Amygdala (tissue), 56 donors: ENCODE results near the gene CARS1.

Source experiments
- DNase-seq, 56 donors: peaks; one replicate each; lab custom pipeline; 2025; lab: John Stamatoyannopoulos, UW

Gene CARS1

GRCh38 chr11:3011891-3012885 is 45.0 kb downstream of the CARS1 start:
- DNase-seq: no peak

- no peak for DNase-seq
These were observed 46.5 kb downstream of the CARS1 start for GRCh38 chr11:3010521-3011275.

DNA sequence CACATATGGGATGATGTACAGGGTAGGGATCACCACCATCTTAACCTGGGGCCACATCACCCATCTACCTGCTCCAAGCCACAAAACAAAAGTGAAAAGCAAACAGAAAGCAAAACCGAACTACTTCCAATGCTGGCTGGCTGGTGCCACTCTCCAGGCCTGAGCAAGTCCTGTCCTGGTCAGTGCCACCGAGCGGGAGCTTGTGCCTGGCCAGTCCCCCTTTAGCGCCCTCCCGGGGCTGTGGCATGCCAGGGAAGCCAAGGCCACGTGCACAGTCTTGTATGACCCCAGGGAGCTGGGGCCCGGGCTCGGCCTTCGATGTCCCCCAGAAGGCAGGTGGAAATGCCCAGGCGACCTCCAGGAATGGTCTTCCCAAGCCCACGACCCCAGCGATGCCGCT is 47.2 kb downstream of the CARS1 start:
- DNase-seq: no peak

DNA sequence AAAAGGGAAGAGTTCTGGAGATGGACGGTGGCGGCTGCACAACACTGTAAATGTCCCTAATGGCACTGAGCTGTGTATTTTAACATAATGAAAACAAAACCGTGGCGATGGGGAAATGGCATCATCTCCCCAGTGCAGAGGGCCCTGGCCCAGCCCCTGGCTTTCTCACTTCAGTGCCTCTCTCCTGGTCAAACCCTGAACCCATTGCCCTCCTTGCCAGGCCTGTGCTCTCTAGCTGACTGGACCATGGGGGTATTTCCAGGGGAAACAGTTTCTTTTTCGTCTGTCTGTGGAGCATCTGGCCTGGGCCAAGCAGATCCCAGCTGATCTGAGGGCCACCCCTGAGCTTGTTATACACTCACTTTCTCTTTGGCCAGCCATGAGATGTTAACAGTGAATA is 47.7 kb downstream of the CARS1 start:
- DNase-seq: no peak

GRCh38 chr11:3008746-3009336 is 48.4 kb downstream of the CARS1 start:
- no peak for DNase-seq

GRCh38 chr11:3007404-3008010 is 49.7 kb downstream of the CARS1 start:
- DNase-seq: no peak

GRCh38 chr11:3006505-3007260 is 50.5 kb downstream of the CARS1 start:
- no peak for DNase-seq

DNA sequence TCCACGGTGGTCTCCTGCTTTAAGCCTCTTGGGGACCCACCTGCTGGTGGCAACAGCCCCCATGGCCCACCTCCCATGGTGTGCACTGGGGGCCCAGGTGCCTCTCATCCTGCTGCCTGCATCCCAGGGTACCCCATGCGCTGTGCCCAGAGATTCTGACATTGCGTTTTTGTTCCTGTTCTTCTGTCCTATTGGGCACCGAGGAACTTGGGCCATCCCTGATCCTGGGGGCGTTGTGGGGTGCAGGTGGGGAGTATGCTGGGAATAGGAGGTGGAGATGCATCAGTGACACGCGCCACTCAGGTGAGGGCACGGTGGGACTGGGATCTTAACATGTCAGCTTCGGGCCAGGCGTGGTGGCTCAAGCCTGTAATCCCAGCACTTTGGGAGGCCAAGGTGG is 52.7 kb downstream of the CARS1 start:
- no peak for DNase-seq

- peak in 1 of 56 donors; percentile 32 for DNase-seq
These were observed 53.6 kb downstream of the CARS1 start for GRCh38 chr11:3003396-3004231.

GRCh38 chr11:3002871-3003270 is 54.4 kb downstream of the CARS1 start:
- DNase-seq: no peak

GRCh38 chr11:3002351-3002861 is 54.8 kb downstream of the CARS1 start:
- no peak for DNase-seq

DNA sequence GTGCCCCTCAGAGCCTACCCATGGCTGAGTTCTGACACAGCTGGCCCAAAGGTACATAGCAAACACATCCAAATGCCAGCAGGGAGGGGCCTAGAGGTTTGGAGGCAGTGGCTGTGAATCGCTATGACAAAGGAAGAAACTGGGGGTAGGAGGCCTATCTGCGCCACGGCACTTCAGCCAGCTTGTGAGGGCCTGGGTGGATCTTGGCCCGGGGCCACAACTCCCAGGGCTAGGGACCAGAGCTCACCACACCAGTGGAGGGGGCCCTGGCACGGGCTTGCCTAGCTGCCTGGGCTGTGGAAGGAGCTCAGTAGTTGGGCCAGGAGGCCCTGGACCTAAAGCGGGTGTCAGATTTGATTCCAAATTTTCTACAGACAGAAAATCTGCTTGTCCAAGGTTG is 55.7 kb downstream of the CARS1 start:
- peak in 45 of 56 donors; percentile 18 to 85 (median 61) for DNase-seq

GRCh38 chr11:3000032-3000961 is 56.9 kb downstream of the CARS1 start:
- DNase-seq: peak in 55 of 56 donors; percentile 46 to 99 (median 94)

DNA sequence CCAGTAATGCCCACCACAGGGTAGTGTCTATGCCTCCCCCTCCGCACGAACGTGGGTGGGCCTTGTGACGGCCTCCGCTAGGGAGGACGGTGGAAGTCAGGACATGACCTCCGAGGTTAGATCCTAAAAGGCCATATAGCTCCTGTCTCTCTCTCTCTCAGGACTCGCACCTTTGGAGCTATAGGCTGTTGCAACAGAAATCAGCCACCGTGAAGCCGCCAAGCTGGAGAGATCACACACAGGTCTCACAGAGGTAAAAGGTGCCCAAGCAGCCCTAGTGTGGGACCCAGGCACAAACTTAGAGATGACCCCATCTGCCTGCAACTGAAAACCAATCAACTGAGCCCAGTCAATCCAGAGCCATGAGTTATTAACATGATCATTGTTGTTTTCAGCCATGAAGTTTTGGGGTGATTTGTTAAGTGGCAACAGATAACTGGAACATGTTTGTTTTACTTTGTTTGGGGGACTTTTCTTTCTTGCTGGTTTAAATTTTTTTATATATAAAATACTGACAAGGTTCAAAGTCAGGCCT is 57.7 kb downstream of the CARS1 start:
- no peak for DNase-seq

- no peak for DNase-seq
These were observed 59.0 kb downstream of the CARS1 start for GRCh38 chr11:2998073-2998850.

DNA sequence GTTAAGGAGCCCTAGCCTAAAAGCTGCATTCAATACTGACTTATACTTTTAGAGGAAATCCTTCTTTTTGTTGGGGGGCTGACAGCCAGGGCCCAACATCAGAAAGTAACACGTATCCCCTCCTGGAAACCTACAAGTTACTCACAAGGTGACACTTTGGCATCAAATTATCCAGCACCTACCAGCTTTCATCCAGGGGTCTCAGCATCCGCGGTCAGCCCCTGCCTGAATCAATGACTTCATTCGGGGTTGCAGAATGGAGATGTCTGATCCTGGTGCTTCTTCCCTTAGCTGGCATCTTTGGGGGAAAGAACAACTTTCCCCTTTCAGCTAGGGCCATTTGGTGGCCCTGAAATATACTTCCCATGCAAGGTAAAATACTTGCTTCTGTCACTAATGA is 59.8 kb downstream of the CARS1 start:
- no peak for DNase-seq

DNA sequence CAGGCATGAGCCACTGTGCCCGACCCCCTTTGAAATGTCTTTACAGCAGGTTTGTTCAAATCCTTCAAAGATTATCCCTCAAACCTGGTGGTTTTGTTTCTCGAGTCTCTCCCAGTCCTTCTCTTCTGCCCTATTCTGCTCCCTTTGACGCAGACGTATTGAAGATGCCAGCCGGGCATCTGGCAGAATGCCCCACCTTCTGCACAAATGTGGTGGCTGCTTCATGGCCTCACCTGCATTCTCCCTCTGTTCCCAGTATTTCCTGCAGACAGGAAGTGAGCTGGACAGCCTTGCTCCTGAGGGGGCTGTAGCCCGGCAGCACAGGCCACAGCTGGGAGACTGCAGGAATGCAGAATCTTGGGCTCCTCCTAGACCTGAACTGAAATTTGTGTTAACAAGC is 60.2 kb downstream of the CARS1 start:
- DNase-seq: no peak
